CD4-positive, alpha-beta T cell (primary cell): Measurements from ENCODE around the gene TMEM207. TPM values are rescaled to one million over a fixed set of nuclear protein-coding genes. Genes with fewer than 3 reads are reported as not detected.

Source experiments
- ATAC-seq: fragments of 200-7000 bp; cut with Tn5 transposase; one replicate; pipeline ENCODE4 v1.10.0; 2022; ENCODE audit warnings: mild to moderate bottlenecking; ENCODE audit not compliant: poor library complexity
- CTCF ChIA-PET: fragments of 350-600 bp; sonication (Branson Sonifier 250); formaldehyde crosslinking; loops from one replicate; lab custom pipeline; 2021; ENCODE audit warnings: antibody characterized with exemption, inconsistent platforms; lab: Charles Lee
- POLR2A ChIA-PET: fragments of 350-600 bp; sonication (Branson Sonifier 250); formaldehyde crosslinking; loops from one replicate; lab custom pipeline; 2021; ENCODE audit warnings: antibody characterized with exemption, inconsistent platforms; lab: Charles Lee
- DNase-seq, 14 experiments: peaks; one replicate each; pipeline ENCODE4 v3.0.0-alpha.2; 2013 to 2020; ENCODE audit warnings: mixed read lengths in 2 of 14
- H3K27ac ChIP-seq, 2 donors: one replicate each; pipeline versions ENCODE4 v1.5.1 to v1.7.0; 2013; ENCODE audit warnings: low read length in 2 of 2, low read depth in 1 of 2, mild to moderate bottlenecking in 1 of 2
- H3K27me3 ChIP-seq, 2 experiments: 1 replicate in 1 of 2; 2 replicates in 1 of 2; pipeline versions ENCODE4 v1.6.1 to v1.7.0; 2013; ENCODE audit warnings: low read length in 2 of 2, control low read depth in 1 of 2, mild to moderate bottlenecking in 1 of 2, moderate library complexity in 1 of 2; ENCODE audit not compliant: insufficient read depth in 2 of 2, control insufficient read depth in 1 of 2
- H3K36me3 ChIP-seq: one replicate; pipeline ENCODE4 v1.6.1; 2013; ENCODE audit warnings: low read length, control low read depth; ENCODE audit not compliant: insufficient read depth
- H3K4me1 ChIP-seq: one replicate; pipeline ENCODE4 v1.6.1; 2013; ENCODE audit warnings: low read length, control low read depth; ENCODE audit not compliant: insufficient read depth
- H3K4me3 ChIP-seq: one replicate; pipeline ENCODE4 v1.5.1; 2013; ENCODE audit warnings: mild to moderate bottlenecking, low read length, moderate library complexity
- H3K9me3 ChIP-seq, 2 experiments: 1 replicate in 1 of 2; 2 replicates in 1 of 2; pipeline versions ENCODE4 v1.6.1 to v1.7.0; 2013; ENCODE audit warnings: low read length in 2 of 2, mild to moderate bottlenecking in 2 of 2, control low read depth in 1 of 2, moderate library complexity in 1 of 2; ENCODE audit not compliant: control insufficient read depth in 1 of 2, insufficient read depth in 1 of 2
- H3K27ac Mint-ChIP-seq: one replicate; pipeline ENCODE4 v1.8.0; 2020; ENCODE audit warnings: mixed read lengths
- H3K27me3 Mint-ChIP-seq: one replicate; pipeline ENCODE4 v1.8.0; 2021; ENCODE audit warnings: mixed read lengths
- H3K36me3 Mint-ChIP-seq: one replicate; pipeline ENCODE4 v1.8.0; 2021; ENCODE audit warnings: low read depth, mixed read lengths
- H3K4me1 Mint-ChIP-seq: one replicate; pipeline ENCODE4 v1.8.0; 2021; ENCODE audit warnings: low read depth, mixed read lengths
- H3K4me3 Mint-ChIP-seq: one replicate; pipeline ENCODE4 v1.8.0; 2020; ENCODE audit warnings: mild to moderate bottlenecking, mixed read lengths
- H3K9me3 Mint-ChIP-seq: one replicate; pipeline ENCODE4 v1.8.0; 2020; ENCODE audit warnings: mixed read lengths
- intact Hi-C, 2 experiments: fragments of 100-400 bp; cut with DNase I in 1 of 2; cut with micrococcal nuclease in 1 of 2; formaldehyde crosslinking; loops; one replicate each; pipeline versions ENCODE4 v1.15.1 to v1.9.0; 2023 to 2025; cut with DNase I, micrococcal nuclease
- total RNA-seq, 174 experiments: library from RNA in 2 of 174; stranded (reverse) in 2 of 174; gene quantifications; one replicate each; pipeline ENCODE4 v1.2.3 and lab custom pipeline; 2021 to 2026
- TF ChIP-seq, protein P1 (sequence below): fragments of 200-600 bp; IDR thresholded peaks from one replicate; pipeline ENCODE4 v1.8.0; 2022; ENCODE audit warnings: antibody characterized with exemption, mild to moderate bottlenecking

TMEM207 gene
- total RNA-seq, 2 experiments from 2014 or later, result not detected

DNA sequence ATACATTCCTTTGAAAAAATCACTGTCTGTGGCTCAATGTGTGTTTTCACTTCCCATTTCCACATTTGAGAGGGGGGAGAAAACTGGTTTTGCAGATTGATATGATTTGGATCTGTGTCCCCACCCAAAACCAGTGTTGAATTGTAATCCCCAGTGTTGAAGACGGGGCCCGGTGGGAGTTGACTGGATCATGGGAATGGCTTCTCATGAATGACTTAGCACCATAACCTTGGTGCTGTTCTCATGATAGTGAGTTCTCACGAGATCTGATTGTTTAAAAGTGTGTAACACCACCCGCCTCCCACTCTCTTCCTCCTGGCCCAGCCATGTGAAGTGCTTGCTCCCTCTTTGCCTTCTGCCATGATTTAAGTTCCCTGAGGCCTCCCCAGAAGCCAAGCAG lies 16.1 kb downstream of the TMEM207 start:
- Histone ChIP-seq H3K4me3 (no peak overlapping the region), H3K4me1 (no peaks in the 10 kb centered on the region), H3K9me3 (no peaks in the 10 kb centered on the region), H3K27ac (no peak overlapping the region), H3K27me3 (peaks cover 0 to 4% of the 10 kb centered on the region in 2 experiments), H3K36me3 (no peaks in the 10 kb centered on the region)
- H3K36me3 Mint-ChIP-seq, result no peaks in the 10 kb centered on the region
- POLR2A ChIA-PET, result no interaction called here
- CTCF ChIA-PET, result no interaction called here
- no peak for DNase-seq
- TF ChIP-seq, protein P1, sequence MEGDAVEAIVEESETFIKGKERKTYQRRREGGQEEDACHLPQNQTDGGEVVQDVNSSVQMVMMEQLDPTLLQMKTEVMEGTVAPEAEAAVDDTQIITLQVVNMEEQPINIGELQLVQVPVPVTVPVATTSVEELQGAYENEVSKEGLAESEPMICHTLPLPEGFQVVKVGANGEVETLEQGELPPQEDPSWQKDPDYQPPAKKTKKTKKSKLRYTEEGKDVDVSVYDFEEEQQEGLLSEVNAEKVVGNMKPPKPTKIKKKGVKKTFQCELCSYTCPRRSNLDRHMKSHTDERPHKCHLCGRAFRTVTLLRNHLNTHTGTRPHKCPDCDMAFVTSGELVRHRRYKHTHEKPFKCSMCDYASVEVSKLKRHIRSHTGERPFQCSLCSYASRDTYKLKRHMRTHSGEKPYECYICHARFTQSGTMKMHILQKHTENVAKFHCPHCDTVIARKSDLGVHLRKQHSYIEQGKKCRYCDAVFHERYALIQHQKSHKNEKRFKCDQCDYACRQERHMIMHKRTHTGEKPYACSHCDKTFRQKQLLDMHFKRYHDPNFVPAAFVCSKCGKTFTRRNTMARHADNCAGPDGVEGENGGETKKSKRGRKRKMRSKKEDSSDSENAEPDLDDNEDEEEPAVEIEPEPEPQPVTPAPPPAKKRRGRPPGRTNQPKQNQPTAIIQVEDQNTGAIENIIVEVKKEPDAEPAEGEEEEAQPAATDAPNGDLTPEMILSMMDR, result no peak
- no peaks in the 10 kb centered on the region for H3K4me1 Mint-ChIP-seq
- H3K9me3 Mint-ChIP-seq, result peaks cover 2% of the 10 kb centered on the region
- no peak overlapping the region for H3K27ac Mint-ChIP-seq
- intact Hi-C loops, result no loop called here
- ATAC-seq, result no peak
- H3K4me3 Mint-ChIP-seq, result no peak overlapping the region
- H3K27me3 Mint-ChIP-seq, result peaks cover 39% of the 10 kb centered on the region

DNA sequence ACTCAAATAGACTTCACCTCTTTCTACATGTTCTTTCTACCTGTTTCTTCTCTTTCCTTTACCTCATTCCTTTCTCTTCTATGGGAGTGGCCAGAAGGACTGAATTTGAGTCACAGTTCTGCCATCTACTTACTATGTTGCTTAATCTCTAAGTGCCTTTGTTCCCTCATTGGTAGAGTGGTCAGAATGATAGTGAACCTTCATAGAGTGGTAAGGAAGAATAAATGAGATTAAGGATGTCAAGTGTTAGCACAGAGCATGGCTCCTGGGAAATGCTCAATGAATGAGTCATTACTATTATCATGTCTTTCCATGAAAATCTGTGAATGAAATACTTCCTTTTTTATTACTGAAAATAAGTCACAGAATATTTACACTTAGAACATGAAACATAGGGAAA lies 17.5 kb downstream of the TMEM207 start:
- Mint-ChIP-seq H3K9me3 (peaks cover 2% of the 10 kb centered on the region), H3K36me3 (no peaks in the 10 kb centered on the region), H3K4me1 (no peaks in the 10 kb centered on the region), H3K4me3 (no peak overlapping the region), H3K27ac (no peak overlapping the region), H3K27me3 (peaks cover 38% of the 10 kb centered on the region)
- ChIA-PET CTCF (no interaction called here), POLR2A (no interaction called here)
- H3K4me1 ChIP-seq, result no peaks in the 10 kb centered on the region
- TF ChIP-seq, protein P1, result no peak
- peaks cover 0 to 4% of the 10 kb centered on the region in 2 experiments for H3K27me3 ChIP-seq
- no peak overlapping the region for H3K4me3 ChIP-seq
- ATAC-seq (no peak), DNase-seq (no peak)
- no peaks in the 10 kb centered on the region for H3K9me3 ChIP-seq
- intact Hi-C loops, result no loop called here
- no peaks in the 10 kb centered on the region for H3K36me3 ChIP-seq
- no peak overlapping the region for H3K27ac ChIP-seq

DNA sequence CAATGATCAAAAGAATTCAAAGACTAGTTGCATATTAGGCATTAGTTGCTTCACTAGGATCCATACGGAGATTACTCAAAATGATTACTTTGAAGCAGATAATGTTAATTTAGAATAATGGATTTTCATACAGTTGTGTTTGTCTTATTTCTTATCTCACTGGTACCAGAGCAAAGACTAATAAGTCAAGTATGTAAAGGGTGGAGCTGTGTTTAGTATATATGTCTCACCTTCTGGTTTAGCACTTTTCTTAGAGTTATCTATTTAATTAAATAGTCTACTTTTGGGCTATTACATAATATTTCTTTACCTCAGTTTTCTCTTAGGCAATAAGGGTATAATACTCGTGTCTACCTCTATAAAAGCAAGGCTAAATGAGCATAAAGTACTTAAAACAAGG lies 18.8 kb downstream of the TMEM207 start:
- TF ChIP-seq, protein P1, result no peak
- H3K27me3 Mint-ChIP-seq, result peaks cover 27% of the 10 kb centered on the region
- POLR2A ChIA-PET, result no interaction called here
- H3K27me3 ChIP-seq, result peaks cover 0 to 4% of the 10 kb centered on the region in 2 experiments
- no peak overlapping the region for H3K27ac ChIP-seq
- H3K9me3 Mint-ChIP-seq, result peaks cover 2% of the 10 kb centered on the region
- H3K27ac Mint-ChIP-seq, result no peak overlapping the region
- no peaks in the 10 kb centered on the region for H3K36me3 Mint-ChIP-seq
- H3K36me3 ChIP-seq, result no peaks in the 10 kb centered on the region
- no peaks in the 10 kb centered on the region for H3K4me1 ChIP-seq
- DNase-seq (no peak), ATAC-seq (no peak)
- intact Hi-C loops, result no loop called here
- H3K9me3 ChIP-seq, result no peaks in the 10 kb centered on the region
- no peaks in the 10 kb centered on the region for H3K4me1 Mint-ChIP-seq
- CTCF ChIA-PET, result no interaction called here
- no peak overlapping the region for H3K4me3 Mint-ChIP-seq
- no peak overlapping the region for H3K4me3 ChIP-seq
